Activated CD4-positive, CD25-positive, alpha-beta regulatory T cell treated with anti-CD3 and anti-CD28 coated beads, Interleukin-2, amount 50 U/mL, for 24 hours (primary cell): ENCODE data around the gene VKORC1L1.
"Not testable (repeated sequence)": the region's sequence is repeated elsewhere in the genome, so short reads cannot be mapped to it uniquely, and the experiment has no call there.

ENCODE experiments used
- ATAC-seq, 2 donors: fragments of 150-1000 bp; cut with Tn5 transposase; one replicate each; pipeline ENCODE4 v1.10.0; 2021; ENCODE audit warnings: mild to moderate bottlenecking in 1 of 2, moderate library complexity in 1 of 2

The VKORC1L1 gene

GRCh38 chr7:65979583-65980477 lies 107.0 kb downstream of the VKORC1L1 start:
- ATAC-seq, result no peak

- ATAC-seq, result peak; percentile 37 to 46
Observed at GRCh38 chr7:65980478-65981250, 107.8 kb downstream of the VKORC1L1 start.

DNA sequence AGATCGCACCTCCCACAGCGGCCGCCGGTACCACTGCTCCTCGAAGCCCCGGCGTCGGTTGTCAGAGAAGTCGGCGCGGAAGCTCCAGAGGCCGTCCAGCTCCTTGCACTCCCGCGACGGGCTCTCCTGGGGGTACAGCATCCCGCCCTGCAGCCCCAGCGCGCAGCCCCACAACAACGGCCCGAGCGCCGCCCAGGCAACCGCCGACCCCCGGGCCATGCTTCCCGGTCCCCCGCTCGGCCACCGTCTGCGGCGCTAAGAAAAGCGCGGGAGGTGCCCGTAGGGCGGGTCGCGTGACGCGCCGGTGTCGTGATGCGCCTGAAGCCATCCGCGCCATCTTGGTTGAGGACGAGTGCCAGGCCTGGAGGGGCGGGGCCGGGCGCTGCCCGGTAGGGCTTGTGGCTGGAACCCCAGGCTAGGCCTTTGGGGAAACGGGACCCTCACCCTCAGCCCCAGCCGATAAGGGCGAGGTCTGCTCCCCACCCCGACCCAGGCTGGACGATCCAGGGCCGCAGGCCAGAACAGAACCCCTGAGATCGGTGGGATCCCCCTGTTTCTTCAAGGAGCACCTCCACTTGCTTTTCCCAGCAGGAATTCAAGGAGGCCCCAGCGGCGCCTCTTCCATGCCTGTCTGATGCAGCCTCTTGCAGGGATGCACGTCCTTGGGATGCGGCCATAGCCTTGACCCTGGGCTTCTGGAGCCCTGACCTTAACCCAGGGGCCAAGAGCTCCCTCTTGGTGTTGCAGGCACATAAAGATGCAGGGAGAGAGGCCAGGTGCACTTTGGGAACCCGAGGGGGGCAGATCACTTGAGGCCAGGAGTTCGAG lies 109.3 kb downstream of the VKORC1L1 start, which contains the start of gene GUSB:
TSS of gene GUSB (minus strand) at position 249 of the 828 bp plus-strand sequence. CDS start at position 219, 30 bp downstream.
- peak; percentile 95 to 96 for ATAC-seq

DNA sequence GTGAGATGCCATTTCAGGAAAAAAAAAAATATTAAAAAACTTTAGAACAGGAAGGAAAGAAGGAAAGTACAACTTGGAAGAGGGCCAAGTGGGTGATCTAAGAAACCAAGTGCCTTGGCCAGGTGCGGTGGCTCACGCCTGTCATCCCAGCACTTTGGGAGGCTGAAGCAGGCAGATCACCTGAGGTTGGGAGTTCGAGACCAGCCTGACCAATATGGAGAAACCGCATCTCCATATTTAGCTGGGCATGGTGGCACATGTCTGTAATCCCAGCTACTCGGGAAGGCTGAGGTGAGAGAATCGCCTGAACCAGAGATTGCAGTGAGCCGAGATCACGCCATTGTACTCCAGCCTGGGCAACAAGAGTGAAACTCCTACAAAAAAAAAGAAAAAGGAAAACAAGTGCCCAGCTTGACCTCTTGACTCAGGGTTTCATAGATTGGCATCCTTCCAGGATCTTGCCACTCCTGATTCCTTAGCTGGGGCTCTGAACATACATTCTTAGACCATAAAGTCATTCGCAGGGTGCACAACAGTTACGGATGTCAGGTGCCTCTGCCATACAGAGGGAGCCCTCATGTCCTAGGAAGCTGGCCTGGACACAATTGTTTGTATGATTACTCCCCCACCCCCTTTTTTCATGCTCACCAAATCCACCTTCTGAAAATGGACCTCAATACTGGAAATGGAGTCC lies 111.2 kb downstream of the VKORC1L1 start:
- ATAC-seq, result no peak

- ATAC-seq, result no peak
Observed at GRCh38 chr7:65988084-65988483, 115.2 kb downstream of the VKORC1L1 start.

GRCh38 chr7:65988503-65988902 lies 115.6 kb downstream of the VKORC1L1 start:
- not testable (repeated sequence) for ATAC-seq

GRCh38 chr7:65989694-65990080 lies 116.8 kb downstream of the VKORC1L1 start:
- ATAC-seq, result no peak

- not testable (repeated sequence) for ATAC-seq
Observed at GRCh38 chr7:65991829-65992228, 119.0 kb downstream of the VKORC1L1 start.

GRCh38 chr7:65992526-65992925 lies 119.7 kb downstream of the VKORC1L1 start:
- ATAC-seq, result no peak

- ATAC-seq, result not testable (repeated sequence)
Observed at GRCh38 chr7:65994984-65995383, 122.1 kb downstream of the VKORC1L1 start.

DNA sequence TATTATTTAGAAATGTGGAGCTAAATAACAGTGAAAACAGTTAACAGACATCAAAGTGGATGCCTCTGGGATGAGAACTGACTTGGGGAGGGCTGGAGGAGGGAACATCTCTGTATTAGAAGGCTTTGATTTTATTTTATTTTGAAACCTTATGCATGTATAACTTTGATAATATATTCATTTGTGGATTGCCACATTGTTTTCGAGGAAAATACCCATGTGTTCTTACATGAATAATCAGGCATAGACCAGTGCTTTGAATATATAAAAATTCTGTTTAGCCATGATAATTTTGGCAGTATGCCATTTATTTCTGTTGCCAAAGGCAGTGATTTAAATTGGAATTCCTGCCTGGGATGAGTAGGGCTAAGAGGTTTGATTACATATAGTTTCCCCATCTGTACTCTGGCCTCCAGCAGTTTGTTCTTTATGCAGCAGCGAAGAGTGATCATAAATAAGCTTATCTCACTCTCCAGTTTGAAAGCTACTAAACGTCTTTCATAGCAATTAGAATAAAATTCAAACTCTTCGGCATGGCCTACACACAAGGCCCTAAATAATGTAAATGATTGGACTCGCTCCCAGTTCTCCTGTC lies 128.0 kb downstream of the VKORC1L1 start:
- ATAC-seq, result not testable (repeated sequence)

GRCh38 chr7:66005115-66005671 lies 132.3 kb downstream of the VKORC1L1 start:
- not testable (repeated sequence) for ATAC-seq

DNA sequence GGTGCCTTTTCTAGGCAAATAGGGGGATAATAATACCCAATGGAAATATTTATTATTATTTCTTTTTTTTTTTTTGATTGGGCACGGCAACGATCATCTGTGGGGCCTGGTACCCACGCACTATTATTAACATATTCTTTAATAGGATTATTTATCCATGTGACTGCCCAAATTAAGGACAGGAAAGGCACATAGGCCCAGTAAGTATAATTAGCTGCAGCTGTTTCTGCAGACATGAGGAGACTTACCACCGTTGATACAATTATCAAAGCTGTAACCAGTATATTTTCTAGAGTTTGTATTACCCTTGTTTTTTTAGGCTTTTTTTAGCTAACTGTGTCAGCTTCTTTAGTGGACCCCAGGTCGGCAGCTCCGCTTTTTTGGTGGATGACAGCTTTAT lies 134.4 kb downstream of the VKORC1L1 start:
- no peak for ATAC-seq
